Neural progenitor cell (in vitro differentiated cells): ENCODE results near the gene CREM. TPM values are rescaled to one million over a fixed set of nuclear protein-coding genes. Genes with fewer than 3 reads are reported as not detected.
A peak's percentile ranks its signal among the peaks of the same experiment; 100 is the strongest.

Experiments used
- DNase-seq: peaks from one replicate; pipeline ENCODE4 v3.0.0-alpha.2; 2016; ENCODE audit warnings: low spot score
- H2AFZ ChIP-seq: fragments of 200-600 bp; sonication (generic); replicated peaks from 2 replicates; pipeline ENCODE4 v1.6.1; 2016; ENCODE audit warnings: antibody characterized with exemption
- H3F3A ChIP-seq: fragments of 200-600 bp; sonication (generic); 2 replicates; pipeline ENCODE4 v1.6.1; 2016; ENCODE audit warnings: antibody characterized with exemption, low read depth
- H3K27ac ChIP-seq: fragments of 200-600 bp; sonication (generic); 2 replicates; pipeline ENCODE4 v1.5.1; 2016; ENCODE audit warnings: mild to moderate bottlenecking
- H3K27me3 ChIP-seq: fragments of 200-600 bp; sonication (generic); 2 replicates; pipeline ENCODE4 v1.6.1; 2016; ENCODE audit warnings: mild to moderate bottlenecking, moderate library complexity
- H3K36me3 ChIP-seq: fragments of 200-600 bp; sonication (generic); 2 replicates; pipeline ENCODE4 v1.5.1; 2016
- H3K4me1 ChIP-seq: fragments of 200-600 bp; sonication (generic); 2 replicates; pipeline ENCODE4 v1.6.1; 2016; ENCODE audit warnings: mixed run types
- H3K4me2 ChIP-seq: fragments of 200-600 bp; sonication (generic); 2 replicates; pipeline ENCODE4 v1.6.1; 2016
- H3K4me3 ChIP-seq: fragments of 200-600 bp; sonication (generic); 2 replicates; pipeline ENCODE4 v1.5.1; 2016
- H3K79me2 ChIP-seq: fragments of 200-600 bp; sonication (generic); 2 replicates; pipeline ENCODE4 v1.6.1; 2016; ENCODE audit warnings: low read depth
- H3K9ac ChIP-seq: fragments of 200-600 bp; sonication (generic); 2 replicates; pipeline ENCODE4 v1.6.1; 2016
- H3K9me3 ChIP-seq: fragments of 200-600 bp; sonication (generic); 2 replicates; pipeline ENCODE4 v1.5.1; 2016; ENCODE audit warnings: low read depth
- H4K20me1 ChIP-seq: fragments of 200-600 bp; sonication (generic); 2 replicates; pipeline ENCODE4 v1.6.1; 2016; ENCODE audit warnings: low read depth
- H3K27ac Mint-ChIP-seq: 3 replicates; pipeline ENCODE4 v1.8.0; 2021; ENCODE audit warnings: mixed read lengths
- H3K27me3 Mint-ChIP-seq: 2 replicates; pipeline ENCODE4 v1.8.0; 2022; ENCODE audit warnings: low read depth, mild to moderate bottlenecking, inconsistent platforms, moderate library complexity, mixed read lengths; ENCODE audit not compliant: insufficient read depth
- H3K36me3 Mint-ChIP-seq: 3 replicates; pipeline ENCODE4 v1.8.0; 2021; ENCODE audit warnings: mixed read lengths
- H3K4me1 Mint-ChIP-seq: 3 replicates; pipeline ENCODE4 v1.8.0; 2021; ENCODE audit warnings: mixed read lengths
- H3K4me3 Mint-ChIP-seq: 3 replicates; pipeline ENCODE4 v1.8.0; 2021; ENCODE audit warnings: mild to moderate bottlenecking, moderate library complexity, mixed read lengths
- H3K9me3 Mint-ChIP-seq: 3 replicates; pipeline ENCODE4 v1.8.0; 2020; ENCODE audit warnings: mixed read lengths
- CTCF ChIP-seq: fragments of 200-600 bp; sonication (generic); IDR thresholded peaks from 2 replicates; pipeline ENCODE4 v1.5.1; 2017; ENCODE audit warnings: antibody characterized with exemption, mild to moderate bottlenecking
- EZH2 ChIP-seq: fragments of 200-600 bp; sonication (generic); IDR thresholded peaks from 2 replicates; pipeline ENCODE4 v1.6.1; 2017; ENCODE audit warnings: antibody characterized with exemption, mild to moderate bottlenecking, moderate library complexity
- EZH2phosphoT487 ChIP-seq: fragments of 200-600 bp; sonication (generic); IDR thresholded peaks from 2 replicates; pipeline ENCODE4 v1.6.1; 2017; ENCODE audit warnings: antibody characterized with exemption
- total RNA-seq: library from RNA; depleted of rRNA; stranded (reverse); fragments of >200 nt; gene quantifications from 2 replicates; pipeline ENCODE4 v1.2.3, GENCODE V29; 2015; ENCODE audit warnings: low replicate concordance

CREM gene
- total RNA-seq, 1 donor from 2014 or later = 74.2 TPM

GRCh38 chr10:35129185-35129674 is 2.6 kb downstream of the CREM start:
- no peaks in the 10 kb centered on the region for H3K27me3 ChIP-seq
- peak overlapping the region; percentile 92 for H3K4me3 Mint-ChIP-seq
- no peaks in the 10 kb centered on the region for H3K9me3 ChIP-seq
- no peak overlapping the region for H2AFZ ChIP-seq
- H4K20me1 ChIP-seq = peaks cover 8% of the 10 kb centered on the region
- peaks cover 4% of the 10 kb centered on the region for H3K4me1 ChIP-seq
- H3K4me3 ChIP-seq = no peak overlapping the region
- H3K9ac ChIP-seq = no peak overlapping the region
- no peak overlapping the region for H3K27ac Mint-ChIP-seq
- TF ChIP-seq CTCF (no peak), EZH2 (no peak), EZH2phosphoT487 (no peak)
- no peaks in the 10 kb centered on the region for H3K9me3 Mint-ChIP-seq
- H3K36me3 ChIP-seq = peaks cover 3% of the 10 kb centered on the region
- H3F3A ChIP-seq = peaks cover 15% of the 10 kb centered on the region
- peak overlapping the region; percentile 35 for H3K4me2 ChIP-seq
- peaks cover 3% of the 10 kb centered on the region for H3K27me3 Mint-ChIP-seq
- no peak for DNase-seq
- H3K4me1 Mint-ChIP-seq = peaks cover 23% of the 10 kb centered on the region
- no peak overlapping the region for H3K27ac ChIP-seq
- H3K79me2 ChIP-seq = peaks cover 61% of the 10 kb centered on the region
- H3K36me3 Mint-ChIP-seq = peaks cover 5% of the 10 kb centered on the region

- Histone ChIP-seq H3K9me3 (no peaks in the 10 kb centered on the region), H3K9ac (no peak overlapping the region), H2AFZ (no peak overlapping the region), H3K4me1 (peaks cover 4% of the 10 kb centered on the region), H3K27ac (no peak overlapping the region), H3K79me2 (peaks cover 61% of the 10 kb centered on the region), H3K4me3 (no peak overlapping the region), H3K27me3 (no peaks in the 10 kb centered on the region), H3K4me2 (no peak overlapping the region), H3F3A (peaks cover 15% of the 10 kb centered on the region), H3K36me3 (peaks cover 3% of the 10 kb centered on the region), H4K20me1 (peaks cover 10% of the 10 kb centered on the region)
- TF ChIP-seq EZH2phosphoT487 (no peak), EZH2 (no peak), CTCF (no peak)
- no peak for DNase-seq
- Mint-ChIP-seq H3K9me3 (no peaks in the 10 kb centered on the region), H3K4me1 (peaks cover 26% of the 10 kb centered on the region), H3K27ac (no peak overlapping the region), H3K4me3 (no peak overlapping the region), H3K36me3 (peaks cover 5% of the 10 kb centered on the region), H3K27me3 (peaks cover 3% of the 10 kb centered on the region)
These were observed 4.0 kb downstream of the CREM start for GRCh38 chr10:35130663-35131062.

- Histone ChIP-seq H3K4me2 (no peak overlapping the region), H3F3A (peaks cover 5% of the 10 kb centered on the region), H2AFZ (no peak overlapping the region), H3K4me1 (peaks cover 4% of the 10 kb centered on the region), H3K79me2 (peaks cover 74% of the 10 kb centered on the region), H3K36me3 (peaks cover 3% of the 10 kb centered on the region), H3K9me3 (no peaks in the 10 kb centered on the region), H3K4me3 (no peak overlapping the region), H3K27ac (no peak overlapping the region), H4K20me1 (peaks cover 21% of the 10 kb centered on the region), H3K9ac (no peak overlapping the region), H3K27me3 (no peaks in the 10 kb centered on the region)
- peaks cover 5% of the 10 kb centered on the region for H3K36me3 Mint-ChIP-seq
- peaks cover 24% of the 10 kb centered on the region for H3K4me1 Mint-ChIP-seq
- H3K9me3 Mint-ChIP-seq = no peaks in the 10 kb centered on the region
- TF ChIP-seq EZH2 (no peak), CTCF (no peak), EZH2phosphoT487 (no peak)
- H3K27me3 Mint-ChIP-seq = peaks cover 3% of the 10 kb centered on the region
- H3K4me3 Mint-ChIP-seq = no peak overlapping the region
- DNase-seq = no peak
- no peak overlapping the region for H3K27ac Mint-ChIP-seq
These were observed 6.1 kb downstream of the CREM start for GRCh38 chr10:35132727-35133126.
